ENCODE data around the gene ZSWIM6.

DNA sequence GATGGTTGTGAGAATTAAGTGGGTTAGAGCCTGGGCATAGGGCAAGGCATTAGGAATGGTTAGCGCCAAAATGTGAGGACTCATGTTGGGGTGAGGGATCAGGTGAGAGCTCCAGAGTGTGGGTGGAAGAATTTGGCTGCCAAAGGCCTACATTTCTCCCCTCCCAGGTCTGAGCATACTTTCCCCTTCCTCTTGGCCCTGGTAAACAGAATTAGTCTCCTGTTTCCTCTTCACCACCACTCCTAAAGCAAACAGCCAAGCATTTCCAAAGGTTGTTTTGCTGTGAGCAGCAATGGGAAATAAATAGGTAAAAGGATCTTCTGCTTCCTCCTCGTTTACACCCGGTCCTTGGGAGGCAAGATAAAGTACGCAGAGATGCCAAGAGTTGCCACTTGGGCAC is 132.5 kb downstream of the ZSWIM6 start:
- TF ChIP-seq, protein P1, sequence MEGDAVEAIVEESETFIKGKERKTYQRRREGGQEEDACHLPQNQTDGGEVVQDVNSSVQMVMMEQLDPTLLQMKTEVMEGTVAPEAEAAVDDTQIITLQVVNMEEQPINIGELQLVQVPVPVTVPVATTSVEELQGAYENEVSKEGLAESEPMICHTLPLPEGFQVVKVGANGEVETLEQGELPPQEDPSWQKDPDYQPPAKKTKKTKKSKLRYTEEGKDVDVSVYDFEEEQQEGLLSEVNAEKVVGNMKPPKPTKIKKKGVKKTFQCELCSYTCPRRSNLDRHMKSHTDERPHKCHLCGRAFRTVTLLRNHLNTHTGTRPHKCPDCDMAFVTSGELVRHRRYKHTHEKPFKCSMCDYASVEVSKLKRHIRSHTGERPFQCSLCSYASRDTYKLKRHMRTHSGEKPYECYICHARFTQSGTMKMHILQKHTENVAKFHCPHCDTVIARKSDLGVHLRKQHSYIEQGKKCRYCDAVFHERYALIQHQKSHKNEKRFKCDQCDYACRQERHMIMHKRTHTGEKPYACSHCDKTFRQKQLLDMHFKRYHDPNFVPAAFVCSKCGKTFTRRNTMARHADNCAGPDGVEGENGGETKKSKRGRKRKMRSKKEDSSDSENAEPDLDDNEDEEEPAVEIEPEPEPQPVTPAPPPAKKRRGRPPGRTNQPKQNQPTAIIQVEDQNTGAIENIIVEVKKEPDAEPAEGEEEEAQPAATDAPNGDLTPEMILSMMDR (IDR thresholded peaks at IDR 0.05): no peak
- TF ChIP-seq POLR2AphosphoS5 (IDR thresholded peaks at IDR 0.05; ENCODE audit: low read depth, low read length) (no peak), SIN3A (IDR thresholded peaks at IDR 0.05; ENCODE audit: borderline replicate concordance, insufficient read depth, low read depth, low read length) (no peak), TCF7L2 (IDR thresholded peaks at IDR 0.05; ENCODE audit: low read depth, low read length) (no peak)
- TF ChIP-seq, protein P2, sequence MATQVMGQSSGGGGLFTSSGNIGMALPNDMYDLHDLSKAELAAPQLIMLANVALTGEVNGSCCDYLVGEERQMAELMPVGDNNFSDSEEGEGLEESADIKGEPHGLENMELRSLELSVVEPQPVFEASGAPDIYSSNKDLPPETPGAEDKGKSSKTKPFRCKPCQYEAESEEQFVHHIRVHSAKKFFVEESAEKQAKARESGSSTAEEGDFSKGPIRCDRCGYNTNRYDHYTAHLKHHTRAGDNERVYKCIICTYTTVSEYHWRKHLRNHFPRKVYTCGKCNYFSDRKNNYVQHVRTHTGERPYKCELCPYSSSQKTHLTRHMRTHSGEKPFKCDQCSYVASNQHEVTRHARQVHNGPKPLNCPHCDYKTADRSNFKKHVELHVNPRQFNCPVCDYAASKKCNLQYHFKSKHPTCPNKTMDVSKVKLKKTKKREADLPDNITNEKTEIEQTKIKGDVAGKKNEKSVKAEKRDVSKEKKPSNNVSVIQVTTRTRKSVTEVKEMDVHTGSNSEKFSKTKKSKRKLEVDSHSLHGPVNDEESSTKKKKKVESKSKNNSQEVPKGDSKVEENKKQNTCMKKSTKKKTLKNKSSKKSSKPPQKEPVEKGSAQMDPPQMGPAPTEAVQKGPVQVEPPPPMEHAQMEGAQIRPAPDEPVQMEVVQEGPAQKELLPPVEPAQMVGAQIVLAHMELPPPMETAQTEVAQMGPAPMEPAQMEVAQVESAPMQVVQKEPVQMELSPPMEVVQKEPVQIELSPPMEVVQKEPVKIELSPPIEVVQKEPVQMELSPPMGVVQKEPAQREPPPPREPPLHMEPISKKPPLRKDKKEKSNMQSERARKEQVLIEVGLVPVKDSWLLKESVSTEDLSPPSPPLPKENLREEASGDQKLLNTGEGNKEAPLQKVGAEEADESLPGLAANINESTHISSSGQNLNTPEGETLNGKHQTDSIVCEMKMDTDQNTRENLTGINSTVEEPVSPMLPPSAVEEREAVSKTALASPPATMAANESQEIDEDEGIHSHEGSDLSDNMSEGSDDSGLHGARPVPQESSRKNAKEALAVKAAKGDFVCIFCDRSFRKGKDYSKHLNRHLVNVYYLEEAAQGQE (IDR thresholded peaks at IDR 0.05; ENCODE audit: insufficient read depth in 1 of 2, low read depth in 2 of 2, low read length in 1 of 2): no peak
